GM18508 (cell line): Measurements from ENCODE around the gene RAPGEF2.
A peak's percentile ranks its signal among the peaks of the same experiment; 100 is the strongest.

Experiments used
- ATAC-seq: cut with Tn5 transposase; IDR thresholded peaks from one replicate; pipeline ENCODE4 v1.9.1; 2021; ENCODE audit warnings: moderate number of reproducible peaks; ENCODE audit not compliant: insufficient read depth, unreplicated experiment

RAPGEF2 gene

GRCh38 chr4:159188646-159189045 is 85.8 kb downstream of the RAPGEF2 start:
- ATAC-seq: no peak

DNA sequence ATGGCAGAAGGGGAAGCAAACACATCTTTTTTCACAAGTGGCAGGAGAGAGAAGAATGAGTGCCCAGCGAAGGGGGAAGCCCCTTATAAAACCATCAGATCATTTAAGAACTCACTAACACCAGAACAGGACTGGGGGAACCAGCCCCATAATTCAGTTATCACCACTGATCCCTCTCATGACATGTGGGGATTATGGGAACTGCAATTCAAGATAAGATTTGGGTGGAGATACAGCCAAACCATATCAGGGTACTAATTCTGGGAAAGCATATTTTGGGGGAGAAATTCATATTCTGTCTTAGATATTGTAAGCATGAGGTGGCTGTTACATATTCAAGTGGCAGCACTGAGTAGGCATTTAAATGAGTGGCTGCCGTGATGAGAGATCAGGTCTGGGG is 87.8 kb downstream of the RAPGEF2 start:
- no peak for ATAC-seq

DNA sequence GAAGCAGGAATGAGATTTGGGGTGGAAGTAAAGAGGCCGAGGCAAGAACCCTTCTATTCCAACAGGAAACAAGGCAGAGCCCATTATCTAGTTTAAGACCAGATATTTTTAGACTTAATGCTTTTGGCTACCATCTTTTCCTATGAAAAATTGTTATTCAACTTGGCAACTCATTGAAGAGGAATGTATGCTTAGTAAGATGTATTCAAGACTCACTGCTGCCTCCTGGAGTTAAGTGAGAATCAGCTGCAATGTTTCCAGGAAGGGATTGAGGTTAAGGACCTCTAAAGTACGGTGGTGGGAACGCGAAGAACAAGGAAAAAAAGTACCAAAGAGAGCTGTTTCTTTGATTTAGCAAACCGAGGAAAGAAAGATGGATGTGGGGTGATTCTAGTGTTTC is 89.1 kb downstream of the RAPGEF2 start:
- ATAC-seq: no peak

GRCh38 chr4:159193046-159193620 is 90.3 kb downstream of the RAPGEF2 start:
- no peak for ATAC-seq

- ATAC-seq: no peak
Observed at GRCh38 chr4:159195361-159195769, 92.5 kb downstream of the RAPGEF2 start.

DNA sequence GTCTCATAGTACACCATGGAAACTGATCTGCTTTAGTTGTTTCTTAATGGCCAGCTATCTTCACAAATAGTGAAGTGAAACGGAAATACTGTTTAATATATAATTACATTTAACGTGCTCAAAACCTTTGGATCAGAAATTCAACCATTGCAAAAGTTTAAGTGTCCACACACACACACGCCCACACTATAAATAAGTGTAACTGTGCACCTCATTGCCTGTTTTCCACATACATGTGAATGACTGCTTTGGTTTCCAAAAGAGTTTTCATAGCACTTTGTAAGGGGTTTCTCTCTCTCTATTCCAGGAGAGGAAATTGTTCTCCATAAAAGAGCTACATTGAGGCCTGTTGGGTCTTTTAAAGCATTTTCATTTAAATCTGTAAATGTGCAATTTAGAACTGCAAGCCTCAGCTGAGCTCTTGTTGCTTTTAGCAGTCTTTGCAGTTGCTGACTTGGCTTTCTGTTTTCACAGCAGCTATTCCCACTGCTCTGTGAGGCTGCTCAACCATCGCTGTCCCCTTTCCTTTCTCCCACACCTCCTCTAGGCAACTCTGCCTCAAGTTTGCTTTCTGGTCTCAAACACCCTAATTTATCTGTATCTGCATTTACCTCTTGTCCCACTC is 94.5 kb downstream of the RAPGEF2 start:
- no peak for ATAC-seq

- ATAC-seq: no peak
Observed at GRCh38 chr4:159197885-159198269, 95.0 kb downstream of the RAPGEF2 start.

DNA sequence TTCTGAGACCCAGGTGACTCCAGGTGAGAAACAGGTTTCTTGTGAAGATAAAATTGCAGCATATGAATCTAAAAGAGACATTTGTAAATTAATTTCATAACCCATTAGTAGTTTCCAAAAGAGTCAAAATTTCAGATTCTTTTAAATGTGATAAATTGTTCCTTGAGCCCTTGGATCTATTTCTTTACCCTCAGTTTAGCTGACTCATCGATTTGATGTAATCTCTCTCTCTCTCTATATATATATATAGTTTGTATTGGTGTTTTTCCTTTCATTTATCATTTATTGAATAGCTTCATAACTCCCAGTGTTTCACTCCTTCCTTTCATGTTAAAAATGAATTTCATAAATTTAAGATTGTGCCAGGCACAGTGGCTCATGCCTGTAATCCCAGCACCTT is 96.9 kb downstream of the RAPGEF2 start:
- ATAC-seq: no peak

- no peak for ATAC-seq
Observed at GRCh38 chr4:159201168-159201567, 98.3 kb downstream of the RAPGEF2 start.

DNA sequence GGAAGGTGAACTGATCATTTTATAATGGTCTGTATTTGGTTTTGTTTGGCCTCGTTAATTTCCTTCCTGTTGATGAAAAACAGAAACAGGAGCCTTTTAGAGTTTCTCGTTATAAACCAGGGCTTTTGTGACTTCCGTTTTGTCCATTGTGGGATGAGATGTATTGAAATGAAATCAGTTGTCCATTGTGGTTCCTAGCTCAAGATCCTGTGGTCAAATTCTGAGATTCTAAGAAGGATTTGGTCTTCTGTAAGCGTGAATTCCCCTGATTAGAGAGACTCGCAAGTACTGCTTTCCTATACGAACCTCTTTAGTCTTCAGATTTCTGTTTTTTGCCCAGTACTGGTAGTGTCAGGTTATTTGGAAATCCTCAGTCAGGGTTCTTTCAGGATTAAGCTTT is 101.7 kb downstream of the RAPGEF2 start:
- no peak for ATAC-seq

GRCh38 chr4:159205466-159205865 is 102.6 kb downstream of the RAPGEF2 start:
- ATAC-seq: no peak

DNA sequence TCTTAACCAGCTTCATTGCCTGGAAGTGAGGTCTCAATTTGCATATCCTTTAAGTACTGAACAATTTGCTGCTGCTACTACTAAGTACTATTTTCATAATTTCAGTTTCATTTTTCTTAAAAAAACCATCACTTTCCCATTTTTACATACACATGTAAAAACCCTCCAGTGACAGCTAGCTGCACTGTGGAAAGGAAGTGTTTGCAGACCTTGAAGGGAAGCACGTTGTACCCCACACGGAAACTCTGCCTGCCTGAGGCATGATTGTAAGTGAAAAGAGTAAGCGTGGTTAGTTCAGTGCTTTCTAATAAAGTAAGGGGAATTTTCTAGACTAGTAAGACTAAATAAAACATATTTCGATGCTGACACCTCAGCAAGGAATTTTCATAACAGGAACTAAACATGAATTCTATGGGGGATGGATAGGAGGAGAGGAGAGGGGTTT is 103.6 kb downstream of the RAPGEF2 start:
- peak; percentile 93 for ATAC-seq

DNA sequence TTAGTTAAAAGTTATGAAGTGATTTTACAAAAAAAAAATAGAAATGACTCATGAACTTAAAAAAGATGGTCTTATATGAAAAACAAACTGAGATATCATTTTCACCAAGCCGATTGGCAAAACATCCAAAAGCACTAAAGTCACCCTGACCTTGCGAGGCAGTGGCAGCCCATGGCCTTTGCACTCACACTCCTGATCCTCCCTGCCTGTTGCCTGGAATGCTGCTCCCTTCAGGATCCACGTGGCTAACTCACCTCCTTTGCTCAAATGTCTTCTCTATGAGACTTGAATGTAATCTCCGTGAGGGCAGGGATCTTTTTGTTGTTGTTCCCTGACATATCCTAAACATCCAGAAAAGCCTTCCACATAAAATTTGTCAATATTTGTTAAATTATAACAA is 106.4 kb downstream of the RAPGEF2 start:
- ATAC-seq: no peak

GRCh38 chr4:159210975-159211374 is 108.1 kb downstream of the RAPGEF2 start:
- ATAC-seq: no peak

DNA sequence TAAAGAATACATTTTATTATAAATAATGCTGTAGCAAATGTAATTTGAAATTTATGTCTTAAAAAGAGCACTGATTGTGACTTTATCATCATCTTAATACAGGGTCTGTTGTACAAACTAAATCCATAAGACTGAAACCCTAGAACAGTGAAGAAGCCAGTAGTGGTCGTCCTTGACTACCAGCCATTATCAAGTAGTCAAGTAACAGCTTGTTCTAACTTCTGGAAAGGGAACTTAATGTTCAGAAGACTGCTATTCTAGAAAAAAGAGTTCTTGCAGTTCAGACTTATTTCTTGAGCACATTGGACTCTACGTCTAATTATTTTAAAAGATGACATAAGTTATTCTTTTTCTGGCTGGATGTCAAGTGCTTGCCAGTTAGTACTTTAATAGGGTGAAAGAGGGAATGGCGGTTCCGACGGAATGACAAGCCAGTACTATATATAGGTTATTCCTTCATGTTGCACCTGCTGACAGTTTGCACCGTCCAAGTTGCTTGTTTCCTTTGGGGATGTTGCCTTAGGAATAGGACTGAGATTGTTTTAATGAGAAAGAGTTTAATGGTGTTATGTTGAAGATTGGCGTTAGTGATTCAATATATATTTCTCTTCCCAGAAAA is 109.9 kb downstream of the RAPGEF2 start:
- no peak for ATAC-seq

- no peak for ATAC-seq
Observed at GRCh38 chr4:159216834-159217233, 114.0 kb downstream of the RAPGEF2 start.

GRCh38 chr4:159219862-159220261 is 117.0 kb downstream of the RAPGEF2 start:
- ATAC-seq: no peak

- ATAC-seq: no peak
Observed at GRCh38 chr4:159220353-159220752, 117.5 kb downstream of the RAPGEF2 start.

DNA sequence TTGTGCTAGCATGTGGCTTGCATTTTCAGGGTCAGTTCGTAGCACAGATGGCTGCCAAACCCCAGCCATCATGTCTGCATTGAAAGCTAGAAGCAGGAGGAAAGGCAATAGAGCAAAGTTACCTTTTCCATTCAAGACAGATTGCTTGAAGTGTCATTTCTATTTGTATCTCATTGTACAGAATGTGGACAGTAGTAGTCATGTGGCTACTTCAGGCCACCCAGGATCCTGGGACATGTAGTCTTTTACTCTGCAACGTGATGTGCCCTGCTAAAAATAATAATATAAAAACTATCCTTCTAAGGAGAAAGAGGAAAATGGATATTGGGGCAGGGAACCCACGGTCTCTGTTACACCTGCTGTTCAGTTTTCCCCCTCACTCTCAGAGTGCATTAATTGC is 118.4 kb downstream of the RAPGEF2 start:
- no peak for ATAC-seq

DNA sequence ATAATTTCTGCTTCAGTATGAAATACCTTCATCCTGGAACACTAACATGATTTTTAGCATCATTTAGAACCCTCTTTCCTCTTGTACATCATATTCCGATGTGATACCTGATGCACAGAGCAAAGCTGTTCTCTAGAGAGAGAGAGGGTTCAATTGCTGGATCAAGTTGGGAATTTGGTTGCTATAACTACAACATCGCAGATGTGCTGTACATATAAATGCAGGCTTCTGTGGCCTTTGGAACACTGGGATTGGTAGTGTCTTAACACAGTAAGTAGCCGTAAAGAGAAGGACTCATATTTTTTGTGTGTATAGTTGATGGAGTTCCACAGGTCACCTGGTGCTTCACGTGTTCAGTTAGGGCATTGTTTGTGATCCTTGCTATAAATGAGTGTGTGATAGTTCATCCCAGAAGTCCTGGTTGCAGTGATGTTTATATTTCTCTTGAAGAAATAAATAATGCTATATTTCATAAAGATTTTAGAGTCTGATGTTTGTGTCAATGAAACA is 119.2 kb downstream of the RAPGEF2 start:
- ATAC-seq: no peak

- ATAC-seq: no peak
Observed at GRCh38 chr4:159224408-159224807, 121.5 kb downstream of the RAPGEF2 start.

GRCh38 chr4:159227378-159227777 is 124.5 kb downstream of the RAPGEF2 start:
- no peak for ATAC-seq
